MCF 10A (cell line): ENCODE data around the gene KLHL25. TPM values are rescaled to one million over a fixed set of nuclear protein-coding genes. Genes with fewer than 3 reads are reported as not detected.

Source experiments
- BruUV-seq: library from RNA; stranded (reverse); fragments of 400-500 nt; replicated peaks from 2 replicates; lab custom pipeline; 2021; lab: Mats Ljungman, UMichigan
- CTCF ChIA-PET: fragments of 300-600 bp; sonication (Branson Sonifier 250); formaldehyde crosslinking; extraction: SDS; loops from one replicate; lab custom pipeline; 2021; ENCODE audit warnings: antibody characterized with exemption, inconsistent platforms; lab: Yijun Ruan, JAX
- POLR2A ChIA-PET: fragments of 300-600, 350-650 bp; sonication (Branson Sonifier 250); formaldehyde crosslinking; extraction: SDS; loops from one replicate; lab custom pipeline; 2020; ENCODE audit warnings: antibody characterized with exemption, inconsistent platforms; lab: Yijun Ruan, JAX
- DNase-seq: peaks from one replicate; pipeline ENCODE4 v3.0.0-alpha.2; 2018; ENCODE audit not compliant: unreplicated experiment
- H3K27ac Mint-ChIP-seq: one replicate; pipeline ENCODE4 v1.8.0; 2022; ENCODE audit warnings: mild to moderate bottlenecking, low read depth, mixed read lengths; ENCODE audit not compliant: unreplicated experiment
- H3K27me3 Mint-ChIP-seq: one replicate; pipeline ENCODE4 v1.8.0; 2022; ENCODE audit warnings: mixed read lengths; ENCODE audit not compliant: insufficient read depth, unreplicated experiment
- H3K36me3 Mint-ChIP-seq: one replicate; pipeline ENCODE4 v1.8.0; 2022; ENCODE audit warnings: mild to moderate bottlenecking, moderate library complexity, mixed read lengths; ENCODE audit not compliant: insufficient read depth, unreplicated experiment
- H3K4me1 Mint-ChIP-seq: one replicate; pipeline ENCODE4 v1.8.0; 2022; ENCODE audit warnings: mixed read lengths; ENCODE audit not compliant: insufficient read depth, unreplicated experiment
- H3K4me3 Mint-ChIP-seq: one replicate; pipeline ENCODE4 v1.8.0; 2022; ENCODE audit warnings: mild to moderate bottlenecking, moderate library complexity, mixed read lengths; ENCODE audit not compliant: unreplicated experiment
- H3K9me3 Mint-ChIP-seq: one replicate; pipeline ENCODE4 v1.8.0; 2022; ENCODE audit warnings: mixed read lengths; ENCODE audit not compliant: unreplicated experiment
- intact Hi-C: fragments of 100-400 bp; cut with micrococcal nuclease; formaldehyde crosslinking; loops from 2 replicates; pipeline ENCODE4 v1.14.1; 2022
- total RNA-seq: library from RNA; stranded (reverse); gene quantifications from 2 replicates; pipeline ENCODE4 v1.2.3, GENCODE V29; 2022
- TF ChIP-seq, protein P1 (sequence below): fragments of 200-600 bp; IDR thresholded peaks from one replicate; pipeline ENCODE4 v1.8.0; 2022; ENCODE audit warnings: antibody characterized with exemption, mild to moderate bottlenecking; ENCODE audit not compliant: unreplicated experiment

KLHL25 gene
- total RNA-seq, 1 experiment from 2014 or later: 3.1 TPM

- TF ChIP-seq, protein P1, sequence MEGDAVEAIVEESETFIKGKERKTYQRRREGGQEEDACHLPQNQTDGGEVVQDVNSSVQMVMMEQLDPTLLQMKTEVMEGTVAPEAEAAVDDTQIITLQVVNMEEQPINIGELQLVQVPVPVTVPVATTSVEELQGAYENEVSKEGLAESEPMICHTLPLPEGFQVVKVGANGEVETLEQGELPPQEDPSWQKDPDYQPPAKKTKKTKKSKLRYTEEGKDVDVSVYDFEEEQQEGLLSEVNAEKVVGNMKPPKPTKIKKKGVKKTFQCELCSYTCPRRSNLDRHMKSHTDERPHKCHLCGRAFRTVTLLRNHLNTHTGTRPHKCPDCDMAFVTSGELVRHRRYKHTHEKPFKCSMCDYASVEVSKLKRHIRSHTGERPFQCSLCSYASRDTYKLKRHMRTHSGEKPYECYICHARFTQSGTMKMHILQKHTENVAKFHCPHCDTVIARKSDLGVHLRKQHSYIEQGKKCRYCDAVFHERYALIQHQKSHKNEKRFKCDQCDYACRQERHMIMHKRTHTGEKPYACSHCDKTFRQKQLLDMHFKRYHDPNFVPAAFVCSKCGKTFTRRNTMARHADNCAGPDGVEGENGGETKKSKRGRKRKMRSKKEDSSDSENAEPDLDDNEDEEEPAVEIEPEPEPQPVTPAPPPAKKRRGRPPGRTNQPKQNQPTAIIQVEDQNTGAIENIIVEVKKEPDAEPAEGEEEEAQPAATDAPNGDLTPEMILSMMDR: no peak
- Mint-ChIP-seq H3K27ac (no peak overlapping the region), H3K4me1 (peaks cover 24% of the 10 kb centered on the region), H3K4me3 (no peak overlapping the region), H3K9me3 (no peaks in the 10 kb centered on the region), H3K27me3 (no peaks in the 10 kb centered on the region), H3K36me3 (peaks cover 65% of the 10 kb centered on the region)
- ChIA-PET POLR2A (no interaction called here), CTCF (interaction anchor here (0.6 to 2.2 kb wide), 4 partner anchors 9 to 90 kb away, joined by 3 to 10 read pairs (median 4); no protein-coding TSS in a partner anchor)
- no TSS peak for BruUV-seq
- intact Hi-C loops: no loop called here
- no peak for DNase-seq
Measured at GRCh38 chr15:85750319-85751290, 44.1 kb downstream of the KLHL25 start.

- CTCF ChIA-PET: interaction anchor here (0.7 to 2.2 kb wide), 4 partner anchors 8 to 91 kb away, joined by 3 to 10 read pairs (median 5); no protein-coding TSS in a partner anchor
Measured at GRCh38 chr15:85749261-85750151, 45.2 kb downstream of the KLHL25 start.

GRCh38 chr15:85748729-85749128, 46.0 kb downstream of the KLHL25 start:
- no TSS peak for BruUV-seq
- Mint-ChIP-seq H3K4me3 (no peak overlapping the region), H3K4me1 (peaks cover 20% of the 10 kb centered on the region), H3K36me3 (peaks cover 79% of the 10 kb centered on the region), H3K27me3 (no peaks in the 10 kb centered on the region), H3K27ac (no peak overlapping the region), H3K9me3 (no peaks in the 10 kb centered on the region)
- POLR2A ChIA-PET: interaction anchor here (0.7 kb wide), 1 partner anchor 45 kb away, joined by 3 read pairs; no protein-coding TSS in a partner anchor
- intact Hi-C loops: no loop called here
- TF ChIP-seq, protein P1: no peak
- no peak for DNase-seq
- CTCF ChIA-PET: interaction anchor here (0.7 to 2.2 kb wide), 2 partner anchors 15 to 92 kb away, joined by 6 to 10 read pairs; no protein-coding TSS in a partner anchor

More at GRCh38 chr15:85749261-85750151, 45.2 kb downstream of the KLHL25 start:
- Mint-ChIP-seq H3K27ac (no peak overlapping the region), H3K4me3 (no peak overlapping the region), H3K9me3 (no peaks in the 10 kb centered on the region), H3K27me3 (no peaks in the 10 kb centered on the region), H3K36me3 (peaks cover 75% of the 10 kb centered on the region), H3K4me1 (peaks cover 24% of the 10 kb centered on the region)
- TF ChIP-seq, protein P1: no peak
- no TSS peak for BruUV-seq
- intact Hi-C loops: no loop called here
- POLR2A ChIA-PET: interaction anchor here (0.7 kb wide), 1 partner anchor 44 kb away, joined by 3 read pairs; no protein-coding TSS in a partner anchor
- no peak for DNase-seq
